ENCODE data around the gene CYLC2.

CYLC2 gene

DNA sequence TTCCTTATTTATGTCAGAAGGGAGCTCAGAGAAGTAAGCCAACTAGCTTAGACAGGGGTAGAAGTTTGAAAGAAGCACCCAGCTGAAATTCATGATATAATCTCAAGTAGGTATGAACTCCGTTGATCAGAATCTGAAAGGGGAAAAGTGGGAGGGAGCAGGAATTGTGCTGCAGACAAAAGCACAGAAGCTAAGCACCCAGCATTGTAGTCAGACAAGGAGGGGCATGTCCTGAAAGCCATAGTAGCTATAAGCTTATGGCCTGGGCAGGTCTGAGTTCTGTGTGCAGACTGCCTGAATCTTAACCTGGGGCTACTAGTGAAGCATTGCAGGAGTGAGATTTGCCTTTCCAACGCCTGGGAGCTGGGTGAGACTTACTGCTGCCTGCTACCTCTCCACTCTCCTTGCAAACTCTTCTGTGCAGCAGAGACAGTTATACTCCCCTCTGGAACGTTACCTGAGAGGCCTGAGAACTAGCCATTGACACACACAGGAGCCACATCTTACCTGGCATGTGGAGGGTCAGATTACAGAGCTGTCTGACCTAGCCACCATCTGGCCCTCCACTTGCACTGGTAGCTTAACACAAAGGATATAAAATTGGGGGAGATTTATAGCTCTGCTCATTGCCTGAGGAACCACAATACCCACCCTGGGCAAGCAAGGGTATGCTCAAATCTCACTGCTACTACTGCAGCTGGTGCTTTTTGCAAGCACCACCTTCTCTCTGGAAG, 9.8 kb upstream of the CYLC2 start:
- DNase-seq (ENCODE audit: extremely low spot score) = no peak
- CTCF ChIA-PET = interaction anchor here (0.9 to 2.0 kb wide), 2 partner anchors 10 to 19 kb away, joined by 3 to 4 read pairs; partner anchors contain the start of gene CYLC2
- POLR2A ChIA-PET = no interaction called here
- TF ChIP-seq, protein P1, sequence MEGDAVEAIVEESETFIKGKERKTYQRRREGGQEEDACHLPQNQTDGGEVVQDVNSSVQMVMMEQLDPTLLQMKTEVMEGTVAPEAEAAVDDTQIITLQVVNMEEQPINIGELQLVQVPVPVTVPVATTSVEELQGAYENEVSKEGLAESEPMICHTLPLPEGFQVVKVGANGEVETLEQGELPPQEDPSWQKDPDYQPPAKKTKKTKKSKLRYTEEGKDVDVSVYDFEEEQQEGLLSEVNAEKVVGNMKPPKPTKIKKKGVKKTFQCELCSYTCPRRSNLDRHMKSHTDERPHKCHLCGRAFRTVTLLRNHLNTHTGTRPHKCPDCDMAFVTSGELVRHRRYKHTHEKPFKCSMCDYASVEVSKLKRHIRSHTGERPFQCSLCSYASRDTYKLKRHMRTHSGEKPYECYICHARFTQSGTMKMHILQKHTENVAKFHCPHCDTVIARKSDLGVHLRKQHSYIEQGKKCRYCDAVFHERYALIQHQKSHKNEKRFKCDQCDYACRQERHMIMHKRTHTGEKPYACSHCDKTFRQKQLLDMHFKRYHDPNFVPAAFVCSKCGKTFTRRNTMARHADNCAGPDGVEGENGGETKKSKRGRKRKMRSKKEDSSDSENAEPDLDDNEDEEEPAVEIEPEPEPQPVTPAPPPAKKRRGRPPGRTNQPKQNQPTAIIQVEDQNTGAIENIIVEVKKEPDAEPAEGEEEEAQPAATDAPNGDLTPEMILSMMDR (IDR thresholded peaks at IDR 0.05; ENCODE audit: control extremely low read depth, extremely low read depth, low read depth, missing control alignments) = no peak

DNA sequence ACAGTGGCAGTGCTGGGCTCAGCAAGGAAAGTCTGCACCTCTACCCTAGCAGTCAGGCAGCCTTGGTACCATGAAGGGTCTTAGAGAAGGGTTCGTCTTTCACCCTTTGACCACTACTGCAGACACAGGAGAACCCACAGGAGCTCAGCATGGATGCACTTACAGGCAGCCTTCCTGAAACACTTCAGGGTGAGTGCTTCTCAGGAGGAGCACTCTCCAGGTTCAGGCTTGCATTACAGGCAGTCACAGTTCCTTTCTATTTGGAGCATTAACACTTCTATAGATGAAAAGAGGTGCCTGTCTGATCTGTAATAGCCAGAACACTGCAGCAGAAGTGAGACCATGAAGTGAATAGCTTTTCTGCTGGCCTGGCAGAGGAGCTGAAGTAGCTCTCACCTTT, 8.7 kb upstream of the CYLC2 start:
- ChIA-PET CTCF (interaction anchor here (2.0 kb wide), 1 partner anchor 9 kb away, joined by 4 read pairs; the partner anchor contains the start of gene CYLC2), POLR2A (no interaction called here)
- TF ChIP-seq, protein P1 (IDR thresholded peaks at IDR 0.05; ENCODE audit: control extremely low read depth, extremely low read depth, low read depth, missing control alignments) = no peak

DNA sequence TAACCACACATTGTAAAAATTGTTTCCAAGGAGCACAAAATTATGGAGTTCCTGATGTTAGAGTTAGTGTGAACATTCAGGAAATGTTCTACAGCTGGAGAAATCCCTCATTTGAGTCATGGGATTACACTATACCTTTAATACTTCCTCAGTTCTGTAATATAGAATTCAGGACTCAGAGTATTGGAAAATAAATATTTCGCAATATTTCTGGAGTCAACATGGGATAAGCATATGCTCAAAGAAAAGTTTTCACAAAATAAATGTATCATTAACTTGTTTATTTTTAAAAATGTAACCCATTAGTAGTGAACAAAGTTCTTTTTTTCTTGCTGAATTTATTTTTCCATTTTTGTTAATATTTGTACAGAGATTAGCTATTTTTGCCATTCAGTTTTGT, 8.6 kb downstream of the CYLC2 start:
- ChIA-PET CTCF (no interaction called here), POLR2A (no interaction called here)
- DNase-seq (ENCODE audit: extremely low spot score) = no peak
- TF ChIP-seq, protein P1 (IDR thresholded peaks at IDR 0.05; ENCODE audit: control extremely low read depth, extremely low read depth, low read depth, missing control alignments) = no peak

More for the DNA sequence above, 8.7 kb upstream of the CYLC2 start:
- DNase-seq (ENCODE audit: extremely low spot score) = no peak

DNA sequence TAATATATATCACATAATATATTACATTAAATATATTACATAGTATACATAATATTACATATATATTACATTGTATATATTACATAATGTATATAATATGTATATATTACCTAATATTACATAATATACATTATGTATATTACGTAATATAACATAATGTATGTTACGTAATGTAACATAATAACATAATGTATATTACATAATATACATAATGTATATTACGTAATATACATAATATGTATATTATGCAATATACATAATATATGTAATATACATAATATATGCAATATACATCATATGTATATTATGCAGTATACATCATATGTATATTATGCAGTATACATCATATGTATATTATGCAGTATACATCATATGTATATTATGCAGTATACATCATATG, 19.1 kb downstream of the CYLC2 start:
- ChIA-PET POLR2A (no interaction called here), CTCF (no interaction called here)
- DNase-seq (ENCODE audit: extremely low spot score) = no peak
- TF ChIP-seq, protein P1 (IDR thresholded peaks at IDR 0.05; ENCODE audit: control extremely low read depth, extremely low read depth, low read depth, missing control alignments) = no peak

DNA sequence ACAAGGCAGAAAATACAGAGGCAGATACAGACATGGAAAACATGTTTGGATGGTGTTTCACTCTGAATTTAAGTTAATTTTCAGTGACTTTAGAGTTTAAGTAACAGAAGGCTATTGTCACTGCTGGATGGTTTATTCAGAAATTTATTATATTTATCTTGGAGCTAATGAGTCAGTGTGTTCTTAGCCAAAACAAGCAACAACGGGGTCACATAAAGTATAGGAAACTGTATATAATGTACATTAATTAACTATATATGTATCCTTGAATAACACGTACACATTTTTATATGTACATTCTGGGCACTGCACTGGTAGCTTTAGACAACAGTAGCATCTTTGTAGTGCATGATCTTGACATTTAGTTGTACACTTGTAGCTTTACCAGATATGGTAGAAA, 30.7 kb downstream of the CYLC2 start:
- CTCF ChIA-PET = no interaction called here
- POLR2A ChIA-PET = no interaction called here
- TF ChIP-seq, protein P1 (IDR thresholded peaks at IDR 0.05; ENCODE audit: control extremely low read depth, extremely low read depth, low read depth, missing control alignments) = no peak
- no peak for DNase-seq (ENCODE audit: extremely low spot score)

DNA sequence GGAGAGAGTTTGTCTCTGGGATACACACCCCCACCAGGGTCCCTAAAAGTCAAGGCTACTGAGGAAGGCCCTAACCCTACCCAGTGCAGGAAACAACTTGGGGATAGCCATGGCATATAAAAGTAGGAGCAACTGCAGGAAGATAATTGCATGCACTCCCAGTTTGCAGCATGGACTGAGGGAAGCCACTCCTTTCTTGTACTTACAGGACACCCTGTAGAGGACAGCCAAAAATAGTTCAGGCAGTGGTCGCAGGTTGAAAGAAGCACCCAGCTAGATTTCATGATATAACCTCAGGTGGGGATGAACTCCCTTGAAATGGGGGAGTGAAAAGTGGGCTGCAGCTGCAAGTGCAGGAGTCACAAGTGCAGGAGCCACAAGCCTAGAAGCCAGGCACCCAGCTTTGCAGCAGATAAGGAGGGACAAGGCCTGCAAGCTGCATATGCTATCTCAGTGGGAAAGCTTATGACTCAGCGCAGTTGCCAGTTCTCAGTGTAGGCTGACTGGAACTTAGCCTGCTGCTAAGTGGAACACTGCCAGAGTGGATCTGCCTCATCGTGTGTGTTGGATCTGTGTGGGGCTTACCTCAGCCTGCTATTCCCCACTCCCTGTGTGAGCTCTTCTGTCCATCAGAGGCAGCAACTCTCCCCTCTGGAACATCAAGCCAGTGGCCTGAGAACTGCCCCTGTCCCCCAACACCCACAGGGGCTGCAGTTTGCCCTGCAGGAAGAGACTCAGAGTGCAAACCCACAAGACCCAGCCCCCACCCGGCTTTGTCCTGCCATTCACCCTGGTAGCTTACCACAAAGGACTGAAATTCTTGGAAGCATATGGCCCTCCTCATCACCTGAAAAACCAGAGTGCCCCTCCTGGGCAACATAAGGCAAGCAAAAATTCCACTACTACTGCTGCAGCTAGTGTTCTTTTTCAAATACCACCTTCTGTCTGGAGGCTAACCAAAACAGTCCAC, 42.7 kb downstream of the CYLC2 start:
- no peak for DNase-seq (ENCODE audit: extremely low spot score)
- TF ChIP-seq, protein P1 (IDR thresholded peaks at IDR 0.05; ENCODE audit: control extremely low read depth, extremely low read depth, low read depth, missing control alignments) = no peak
- POLR2A ChIA-PET = no interaction called here
- CTCF ChIA-PET = no interaction called here
